COLO668 (cell line): ENCODE results near the gene GIMAP8.
"Not testable (repeated sequence)": the region's sequence is repeated elsewhere in the genome, so short reads cannot be mapped to it uniquely, and the experiment has no call there.

Source experiments
- DNase-seq: peaks from one replicate; lab custom pipeline; 2025; ENCODE audit not compliant: unreplicated experiment; lab: John Stamatoyannopoulos, UW

The GIMAP8 gene

DNA sequence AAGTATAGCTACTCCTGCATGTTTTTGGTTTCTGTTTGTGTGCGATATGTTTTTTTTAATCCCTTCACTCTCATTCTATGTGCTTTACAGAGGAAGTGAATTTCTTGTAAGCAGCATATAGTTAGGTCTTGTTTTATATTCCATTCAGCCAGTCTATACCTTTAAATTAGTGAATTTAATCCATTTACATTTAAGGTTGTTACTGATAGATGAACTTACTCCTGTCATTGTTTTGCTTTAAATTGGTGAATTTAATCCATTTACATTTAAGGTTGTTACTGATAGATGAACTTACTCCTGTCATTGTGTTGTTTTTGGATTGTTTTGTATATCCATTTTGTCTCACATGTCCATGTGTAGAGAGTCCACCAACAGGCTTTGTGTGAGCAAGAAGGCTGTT, 11.1 kb downstream of the GIMAP8 start:
- no peak for DNase-seq

GRCh38 chr7:150462413-150462812, 12.0 kb downstream of the GIMAP8 start:
- no peak for DNase-seq

- no peak for DNase-seq
Observed at GRCh38 chr7:150463461-150463860, 13.0 kb downstream of the GIMAP8 start.

- no peak for DNase-seq
Observed at GRCh38 chr7:150464962-150465361, 14.5 kb downstream of the GIMAP8 start.

GRCh38 chr7:150465414-150465813, 15.0 kb downstream of the GIMAP8 start:
- no peak for DNase-seq

DNA sequence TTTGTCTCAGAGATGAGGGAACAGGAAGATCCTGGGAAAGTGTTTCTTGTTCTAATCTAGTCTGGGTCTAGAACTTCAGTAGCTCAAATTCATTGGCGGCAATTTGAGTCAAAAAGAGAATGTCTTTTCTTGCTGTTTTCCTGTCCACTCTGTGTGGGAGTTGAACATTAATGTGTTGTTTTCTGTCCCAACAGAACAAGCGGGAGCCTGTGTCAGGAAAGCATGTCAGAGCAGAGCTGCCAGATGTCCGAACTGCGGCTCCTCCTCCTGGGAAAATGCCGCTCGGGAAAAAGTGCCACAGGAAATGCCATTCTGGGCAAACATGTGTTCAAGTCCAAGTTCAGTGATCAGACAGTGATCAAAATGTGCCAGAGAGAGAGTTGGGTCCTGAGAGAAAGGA, 16.0 kb downstream of the GIMAP8 start:
- no peak for DNase-seq

DNA sequence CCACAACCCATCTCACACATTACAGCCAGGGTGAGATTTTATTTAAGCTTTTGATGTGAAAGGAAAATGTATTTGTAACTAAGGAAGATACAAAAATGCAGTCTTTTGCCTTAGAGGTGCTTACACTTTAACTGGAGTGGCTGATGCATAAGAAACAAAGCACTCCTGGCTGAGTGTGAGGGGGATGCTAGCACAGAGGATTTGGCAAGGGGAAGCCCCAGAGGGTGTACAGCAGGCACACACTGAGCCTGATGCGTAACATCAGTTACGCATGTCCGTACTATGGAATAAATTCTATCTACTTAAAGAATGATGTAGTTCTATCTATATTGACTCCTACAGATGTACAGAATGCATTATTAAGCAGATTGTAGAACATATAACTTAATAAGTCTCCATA, 17.8 kb downstream of the GIMAP8 start:
- DNase-seq, result no peak

DNA sequence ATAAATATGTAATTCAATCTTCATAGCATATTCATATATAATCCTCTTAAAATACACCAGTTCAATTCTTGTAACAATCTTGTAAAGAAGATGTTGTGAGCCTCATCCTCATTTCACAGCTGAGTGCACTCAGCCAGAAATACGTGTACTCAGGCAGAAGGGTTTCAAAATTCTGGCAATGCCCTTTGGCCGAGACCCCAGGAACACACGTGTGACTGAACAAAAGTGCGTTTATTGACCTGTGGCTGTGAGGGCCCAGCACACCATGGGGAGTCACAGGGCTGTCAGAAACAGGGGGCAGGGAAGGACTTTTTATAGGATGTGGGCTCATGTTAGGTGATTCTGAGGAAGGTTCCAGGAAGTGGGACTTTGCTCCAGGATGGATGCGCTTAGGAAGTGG, 21.5 kb downstream of the GIMAP8 start:
- DNase-seq, result no peak

- no peak for DNase-seq
Observed at GRCh38 chr7:150473902-150474301, 23.5 kb downstream of the GIMAP8 start.

DNA sequence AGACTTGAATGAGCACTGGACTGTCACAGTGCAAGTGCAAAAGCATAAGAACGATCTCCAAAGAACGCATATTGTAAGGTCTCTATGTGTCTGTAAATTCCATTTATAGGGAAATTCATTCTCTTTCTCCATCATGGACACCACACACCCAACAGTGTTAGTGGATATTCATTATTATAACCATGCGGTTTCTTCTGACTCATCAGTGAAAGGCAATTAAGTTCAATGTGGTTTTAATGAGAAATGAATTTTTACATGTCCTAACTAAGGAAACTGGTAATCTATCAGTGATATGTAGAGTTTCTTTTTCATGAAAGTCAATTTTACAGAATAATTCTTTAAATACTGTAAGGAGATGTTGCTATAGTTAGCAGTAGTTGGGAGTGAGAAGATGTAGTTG, 25.9 kb downstream of the GIMAP8 start:
- no peak for DNase-seq

DNA sequence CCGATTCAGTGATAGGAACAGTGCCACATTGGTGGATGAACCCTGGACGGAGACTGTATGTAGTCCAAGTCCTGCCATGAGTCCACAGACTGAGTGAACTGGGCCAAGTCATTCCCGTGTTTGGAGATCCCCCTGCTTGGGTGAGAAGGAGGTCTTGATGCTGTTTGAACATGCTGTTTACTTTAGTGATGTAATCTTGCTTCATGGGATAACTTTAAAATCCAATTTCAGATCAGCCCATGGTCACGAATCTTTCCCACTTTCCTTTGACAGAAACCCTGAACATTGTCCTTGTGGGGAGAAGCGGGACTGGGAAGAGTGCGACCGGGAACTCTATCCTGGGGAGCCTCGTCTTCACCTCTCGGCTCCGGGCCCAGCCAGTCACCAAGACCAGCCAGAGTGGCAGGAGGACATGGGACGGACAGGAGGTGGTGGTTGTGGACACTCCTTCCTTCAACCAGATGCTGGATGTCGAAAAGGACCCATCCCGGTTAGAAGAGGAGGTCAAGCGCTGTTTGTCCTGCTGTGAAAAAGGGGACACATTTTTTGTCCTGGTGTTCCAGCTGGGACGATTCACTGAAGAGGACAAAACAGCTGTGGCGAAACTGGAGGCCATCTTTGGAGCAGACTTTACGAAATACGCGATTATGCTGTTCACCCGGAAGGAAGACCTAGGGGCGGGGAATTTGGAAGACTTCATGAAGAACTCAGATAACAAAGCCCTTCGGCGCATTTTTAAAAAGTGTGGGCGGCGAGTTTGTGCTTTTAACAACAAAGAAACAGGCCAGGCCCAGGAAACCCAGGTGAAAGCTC, 26.6 kb downstream of the GIMAP8 start:
- no peak for DNase-seq

DNA sequence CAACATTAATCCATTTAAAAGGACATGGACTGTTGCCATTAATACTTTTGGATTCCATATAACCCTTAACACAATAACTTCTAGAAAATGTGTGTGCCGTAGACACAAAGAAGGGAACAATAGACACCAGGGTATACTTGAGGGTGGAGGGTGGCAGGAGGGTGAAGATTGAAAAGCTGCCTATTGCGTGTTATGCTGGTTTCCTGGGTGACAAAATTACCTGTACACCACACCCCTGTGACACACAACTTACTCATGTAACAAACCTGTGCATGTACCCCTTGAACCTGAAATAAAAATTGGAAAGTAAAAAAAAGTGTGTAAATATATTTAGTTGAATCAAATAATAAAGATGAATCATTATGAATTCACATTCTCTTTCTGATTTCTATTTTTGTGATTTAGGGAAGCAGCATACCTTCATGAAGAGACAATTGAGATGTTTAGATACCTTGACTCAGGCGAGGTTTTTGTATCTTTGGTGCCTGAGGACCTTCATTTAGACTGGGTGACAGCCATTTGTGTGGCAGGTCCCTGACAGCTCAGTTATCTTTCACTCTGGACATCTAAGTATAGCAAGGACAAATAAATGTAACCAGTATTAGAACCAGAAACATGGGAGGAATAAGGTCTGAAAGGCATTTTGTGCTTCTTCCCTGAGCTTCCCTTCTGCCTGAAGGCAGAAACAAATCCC, 28.7 kb downstream of the GIMAP8 start:
- DNase-seq, result peak; percentile 11

DNA sequence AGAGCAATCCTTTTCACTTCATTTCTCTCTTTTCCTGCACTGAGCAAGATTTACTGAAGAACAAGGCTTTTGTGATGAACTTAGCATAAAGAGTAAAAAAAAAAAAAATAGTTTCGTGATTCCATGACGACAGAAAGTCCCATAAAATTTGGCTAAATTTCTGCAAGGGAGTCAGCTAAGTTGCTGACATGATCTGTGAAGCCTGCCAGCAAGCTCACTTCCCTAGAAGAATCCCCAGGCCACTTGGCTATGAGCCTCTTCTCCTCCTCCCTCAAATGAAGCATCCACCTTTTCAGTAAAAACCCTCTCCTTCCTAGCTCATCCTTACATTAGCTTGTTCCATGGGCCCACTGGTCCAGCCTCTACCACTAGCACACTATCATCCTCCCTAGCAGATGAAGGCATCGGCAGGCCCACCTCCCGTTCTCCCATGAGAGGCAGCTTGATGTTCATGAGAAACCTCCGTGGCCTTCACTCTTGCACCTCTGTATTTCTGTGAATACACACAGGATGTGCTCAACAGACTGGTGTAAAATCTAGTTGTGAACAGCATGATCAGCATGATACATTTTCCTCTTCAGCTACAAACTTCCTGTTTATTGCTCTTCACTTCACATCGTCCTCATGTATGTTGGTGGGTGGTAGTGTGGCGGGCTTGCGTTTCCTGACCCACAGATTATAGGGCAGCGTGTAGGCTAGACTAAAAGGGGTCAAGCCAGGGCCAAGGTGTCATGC, 30.9 kb downstream of the GIMAP8 start:
- DNase-seq, result no peak

- DNase-seq, result no peak
Observed at GRCh38 chr7:150481922-150482321, 31.5 kb downstream of the GIMAP8 start.

- not testable (repeated sequence) for DNase-seq
Observed at GRCh38 chr7:150483514-150483913, 33.1 kb downstream of the GIMAP8 start.

- DNase-seq, result not testable (repeated sequence)
Observed at GRCh38 chr7:150484071-150484470, 33.6 kb downstream of the GIMAP8 start.

- DNase-seq, result no peak
Observed at GRCh38 chr7:150487625-150488024, 37.2 kb downstream of the GIMAP8 start.

GRCh38 chr7:150489782-150490181, 39.4 kb downstream of the GIMAP8 start:
- no peak for DNase-seq

GRCh38 chr7:150493442-150493841, 43.0 kb downstream of the GIMAP8 start:
- not testable (repeated sequence) for DNase-seq

GRCh38 chr7:150502519-150502918, 52.1 kb downstream of the GIMAP8 start:
- no peak for DNase-seq

DNA sequence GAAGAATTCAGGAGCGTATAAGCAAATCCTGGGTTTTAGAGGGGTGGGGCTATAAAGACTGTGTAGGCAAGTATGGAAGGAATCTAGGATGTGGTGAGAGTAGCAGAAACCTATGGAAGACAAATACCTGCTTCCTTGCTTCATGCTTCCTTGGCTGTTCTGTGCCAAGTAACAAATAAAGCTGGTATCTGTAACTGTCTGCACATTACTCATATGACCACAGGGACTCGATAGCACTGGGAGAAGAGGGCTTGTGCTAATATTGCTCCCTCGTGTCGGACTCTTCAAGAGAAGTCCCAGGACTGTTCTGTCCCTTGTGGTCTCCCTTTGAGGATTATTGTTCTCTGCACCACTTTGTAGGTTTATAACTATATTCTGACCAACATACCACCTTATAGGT, 52.7 kb downstream of the GIMAP8 start:
- no peak for DNase-seq

DNA sequence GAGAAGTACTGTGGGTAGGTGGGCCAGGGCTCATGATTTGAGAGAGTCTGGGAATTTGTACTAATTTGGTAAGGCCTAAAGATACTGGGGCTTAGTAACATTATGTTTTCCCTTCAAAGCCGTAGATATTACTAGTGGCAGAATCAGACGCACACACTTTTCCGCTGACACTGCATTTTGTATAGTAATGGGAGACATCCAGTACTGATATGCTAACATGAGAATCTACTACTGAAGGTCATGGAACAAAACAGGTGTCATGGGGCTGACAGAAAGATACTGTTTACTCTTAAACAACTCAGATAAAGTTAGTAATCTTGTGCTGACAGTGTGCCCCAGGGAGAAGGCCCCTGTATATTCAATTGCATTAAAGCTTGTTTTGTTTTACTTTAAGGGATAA, 53.2 kb downstream of the GIMAP8 start:
- no peak for DNase-seq
